ENCODE data around the gene BATF2. TPM values are rescaled to one million over a fixed set of nuclear protein-coding genes. Genes with fewer than 3 reads are reported as not detected.

BATF2 gene
- total and polyA plus RNA-seq, 10 of the 15 experiments (the other 5 are each of a cell fraction or from before 2014, with no cell fraction given) = 0.18 to 1.1 (median 0.38) TPM; not detected in 1

- no peak overlapping the region for H3K9ac ChIP-seq (ENCODE audit: control insufficient read depth, insufficient read depth, low read length)
- no peak for TF ChIP-seq RAD21 (IDR thresholded peaks at IDR 0.05; ENCODE audit: insufficient read depth, low read depth, low read length)
- TF ChIP-seq ZNF384 (IDR thresholded peaks at IDR 0.05; ENCODE audit: borderline replicate concordance, low read depth, low read length) = no peak
- TF ChIP-seq SIX5 (IDR thresholded peaks at IDR 0.05; ENCODE audit: low read depth, low read length, severe bottlenecking) = no peak
- TF ChIP-seq IKZF1 (conservative IDR thresholded peaks at IDR 0.05) = no peak
- no peak for TF ChIP-seq BCL3 (IDR thresholded peaks at IDR 0.05; ENCODE audit: borderline replicate concordance, insufficient read depth, low read depth, low read length, poor library complexity, severe bottlenecking)
- TF ChIP-seq ETV6 (conservative IDR thresholded peaks at IDR 0.05 in 1 of 2, IDR thresholded peaks at IDR 0.05 in 1 of 2; ENCODE audit: borderline replicate concordance in 1 of 2, low read depth in 1 of 2) = no peak
- TF ChIP-seq HDAC2 (IDR thresholded peaks at IDR 0.05) = no peak
- no peak for TF ChIP-seq MYB (IDR thresholded peaks at IDR 0.05; ENCODE audit: borderline replicate concordance, low read depth, low read length)
- no peak for TF ChIP-seq RCOR1 (conservative IDR thresholded peaks at IDR 0.05; ENCODE audit: low read depth, low read length)
- no peak for TF ChIP-seq MAX (IDR thresholded peaks at IDR 0.05; ENCODE audit: low read depth, low read length)
- no peak for TF ChIP-seq PBX3 (IDR thresholded peaks at IDR 0.05; ENCODE audit: insufficient replicate concordance, low read depth, low read length)
- TF ChIP-seq RFX5 (IDR thresholded peaks at IDR 0.05; ENCODE audit: low read depth, low read length) = no peak
- no peak for TF ChIP-seq PAX5 (IDR thresholded peaks at IDR 0.05; ENCODE audit: borderline replicate concordance, low read depth, low read length)
- no peak for TF ChIP-seq HDAC6 (IDR thresholded peaks at IDR 0.05; ENCODE audit: unreplicated experiment)
- TF ChIP-seq NFIC (IDR thresholded peaks at IDR 0.05; ENCODE audit: low read depth, low read length) = no peak
- TF ChIP-seq SP1 (IDR thresholded peaks at IDR 0.05; ENCODE audit: low read depth, low read length) = no peak
- no peak for TF ChIP-seq NFYB (IDR thresholded peaks at IDR 0.05; ENCODE audit: insufficient read depth, low read depth, low read length)
- TF ChIP-seq ZNF687 (IDR thresholded peaks at IDR 0.05) = no peak
- TF ChIP-seq FOXM1 (IDR thresholded peaks at IDR 0.05; ENCODE audit: low read depth, low read length) = no peak
Measured at GRCh38 chr11:65035579-65035978, 38.8 kb upstream of the BATF2 start.

More at GRCh38 chr11:65035579-65035978, 38.8 kb upstream of the BATF2 start:
- Histone ChIP-seq H3K9me3 (replicated peaks; ENCODE audit: control insufficient read depth, insufficient read depth, low read length) (no peaks in the 10 kb centered on the region), H2AFZ (ENCODE audit: control insufficient read depth, low read depth, low read length) (no peak overlapping the region), H3K4me2 (ENCODE audit: control insufficient read depth, insufficient read depth) (no peak overlapping the region), H3K27ac (ENCODE audit: control insufficient read depth, insufficient read depth) (no peak overlapping the region), H3K27me3 (replicated peaks in 1 of 2; ENCODE audit: control insufficient read depth in 2 of 2, insufficient read depth in 2 of 2, low read length in 1 of 2) (no peaks in the 10 kb centered on the region), H3K4me1 (ENCODE audit: control insufficient read depth, insufficient read depth, low read length) (peaks cover 14% of the 10 kb centered on the region), H3K79me2 (ENCODE audit: control insufficient read depth, insufficient read depth, low read length) (no peaks in the 10 kb centered on the region), H3K36me3 (ENCODE audit: control insufficient read depth in 2 of 2, insufficient read depth in 2 of 2, low read length in 1 of 2) (peaks cover 0 to 4% of the 10 kb centered on the region in 2 experiments; a peak in 1 of 4 replicates), H4K20me1 (ENCODE audit: control insufficient read depth, insufficient read depth) (no peaks in the 10 kb centered on the region), H3K4me3 (no peak overlapping the region)
- no peak for DNase-seq (ENCODE audit: low read depth, low spot score)
- ChIA-PET RAD21 (ENCODE audit: unreplicated experiment) (no interaction called here), SMC1A (ENCODE audit: uncharacterized antibody, unreplicated experiment) (no interaction called here), CTCF (interaction anchor here (0.6 to 1.1 kb wide), 3 partner anchors 23 to 82 kb away, joined by 3 read pairs; partner anchors contain the start of gene ZNHIT2), POLR2A (no interaction called here)
- intact Hi-C loops (cut with micrococcal nuclease; ENCODE audit: unreplicated experiment) = no loop called here
- no peak for FAIRE-seq
- in situ Hi-C loops (cut with MboI) = no loop called here
- no peak for ATAC-seq
- WGBS (ENCODE audit: insufficient coverage, insufficient replicate concordance, low lambda C conversion rate, missing lambda C conversion rate) = 77% methylated on average over 11 of the region's 11 CpGs
- BruUV-seq (replicated peaks) = no TSS peak
